GM19397 (cell line): ENCODE measurements around the gene BCL7C.

ENCODE experiments used
- ATAC-seq: cut with Tn5 transposase; IDR thresholded peaks from one replicate; pipeline ENCODE4 v1.9.1; 2021; ENCODE audit warnings: mild to moderate bottlenecking, moderate library complexity; ENCODE audit not compliant: unreplicated experiment

Gene BCL7C

GRCh38 chr16:30922960-30923535, 29.2 kb upstream of the BCL7C start:
- ATAC-seq: peak; percentile 60

GRCh38 chr16:30922420-30922959, 28.6 kb upstream of the BCL7C start:
- peak; percentile 72 for ATAC-seq

DNA sequence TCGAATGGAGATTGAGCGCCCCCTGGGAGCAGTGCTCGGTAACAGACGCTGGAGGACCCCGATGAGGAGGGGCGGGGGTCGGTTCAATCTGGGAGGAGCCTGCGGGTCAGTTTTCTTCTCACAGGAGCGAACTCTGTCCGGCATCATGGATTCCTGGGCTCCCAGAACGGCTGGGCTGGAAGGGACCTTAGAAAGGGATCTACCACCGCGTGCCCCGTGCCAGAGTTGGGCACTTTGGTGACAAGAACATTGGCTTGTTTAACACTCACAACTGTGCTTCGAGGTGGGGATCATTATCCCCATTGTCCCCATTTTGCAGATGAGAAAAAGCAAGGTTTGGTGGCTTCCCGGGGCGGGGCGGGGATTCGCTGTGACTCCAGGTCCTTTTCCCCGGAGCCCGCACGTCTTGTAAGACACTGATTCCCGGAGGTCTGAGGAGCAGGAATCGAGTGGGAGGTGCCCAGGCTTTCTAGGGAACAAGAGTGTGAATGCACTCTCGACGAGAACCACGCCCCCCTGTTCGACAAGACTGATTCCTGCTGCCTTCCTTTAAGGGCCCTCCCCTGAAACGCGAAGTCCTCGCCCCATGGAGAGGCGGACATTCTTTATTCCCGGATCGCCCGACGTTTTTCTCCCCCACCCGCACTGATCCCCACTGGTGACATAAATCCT, 28.0 kb upstream of the BCL7C start:
- no peak for ATAC-seq

GRCh38 chr16:30921459-30921747, 27.5 kb upstream of the BCL7C start:
- no peak for ATAC-seq

- ATAC-seq: no peak
These were observed 27.0 kb upstream of the BCL7C start for GRCh38 chr16:30920891-30921290.

- no peak for ATAC-seq
These were observed 24.7 kb upstream of the BCL7C start for GRCh38 chr16:30918614-30919013.

DNA sequence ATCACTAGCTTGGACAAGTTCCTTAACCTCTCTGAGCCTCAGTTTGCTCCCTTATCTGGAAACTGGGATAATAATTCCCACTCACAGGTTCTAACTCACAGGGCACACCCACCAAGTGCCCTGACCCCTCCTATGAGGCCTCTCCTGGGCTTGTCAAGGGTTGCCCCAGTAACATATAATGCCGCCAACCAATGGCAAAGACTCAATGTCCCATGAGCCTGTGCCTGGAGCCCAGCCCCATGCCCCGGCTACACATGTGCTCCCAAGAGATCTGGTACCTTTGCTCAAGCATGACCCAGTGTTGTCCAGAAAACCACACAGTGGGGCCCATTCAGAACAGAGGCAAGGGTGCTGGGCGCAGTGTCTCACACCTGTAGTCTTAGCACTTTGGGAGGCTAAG, 21.0 kb upstream of the BCL7C start:
- ATAC-seq: no peak

- ATAC-seq: no peak
These were observed 19.0 kb upstream of the BCL7C start for GRCh38 chr16:30912794-30913412.

GRCh38 chr16:30910427-30911029, 16.7 kb upstream of the BCL7C start:
- no peak for ATAC-seq

GRCh38 chr16:30907064-30907463, 13.2 kb upstream of the BCL7C start:
- ATAC-seq: no peak

GRCh38 chr16:30904114-30904780, 10.4 kb upstream of the BCL7C start:
- no peak for ATAC-seq

DNA sequence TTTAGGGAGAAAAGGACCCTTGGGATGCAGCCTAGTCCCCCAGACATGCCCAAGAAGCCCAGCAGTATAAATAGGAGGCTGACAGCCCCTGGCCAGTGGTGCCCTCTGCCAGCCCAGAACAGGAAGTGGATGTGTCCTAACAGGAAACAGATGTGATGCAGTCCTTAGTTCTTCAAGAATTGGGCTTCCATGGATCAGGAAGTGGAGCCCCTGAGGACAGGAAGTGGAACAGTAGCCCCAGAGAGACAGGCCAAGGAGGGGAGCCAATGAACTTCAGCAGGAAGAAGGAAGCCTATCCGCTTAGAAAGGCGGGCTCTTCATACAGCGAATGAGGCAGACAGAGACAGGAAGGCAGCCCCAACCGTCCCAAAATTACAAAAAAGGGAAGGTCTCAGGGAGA, 9.7 kb upstream of the BCL7C start:
- ATAC-seq: no peak

- ATAC-seq: no peak
These were observed 9.1 kb upstream of the BCL7C start for GRCh38 chr16:30903002-30903401.

DNA sequence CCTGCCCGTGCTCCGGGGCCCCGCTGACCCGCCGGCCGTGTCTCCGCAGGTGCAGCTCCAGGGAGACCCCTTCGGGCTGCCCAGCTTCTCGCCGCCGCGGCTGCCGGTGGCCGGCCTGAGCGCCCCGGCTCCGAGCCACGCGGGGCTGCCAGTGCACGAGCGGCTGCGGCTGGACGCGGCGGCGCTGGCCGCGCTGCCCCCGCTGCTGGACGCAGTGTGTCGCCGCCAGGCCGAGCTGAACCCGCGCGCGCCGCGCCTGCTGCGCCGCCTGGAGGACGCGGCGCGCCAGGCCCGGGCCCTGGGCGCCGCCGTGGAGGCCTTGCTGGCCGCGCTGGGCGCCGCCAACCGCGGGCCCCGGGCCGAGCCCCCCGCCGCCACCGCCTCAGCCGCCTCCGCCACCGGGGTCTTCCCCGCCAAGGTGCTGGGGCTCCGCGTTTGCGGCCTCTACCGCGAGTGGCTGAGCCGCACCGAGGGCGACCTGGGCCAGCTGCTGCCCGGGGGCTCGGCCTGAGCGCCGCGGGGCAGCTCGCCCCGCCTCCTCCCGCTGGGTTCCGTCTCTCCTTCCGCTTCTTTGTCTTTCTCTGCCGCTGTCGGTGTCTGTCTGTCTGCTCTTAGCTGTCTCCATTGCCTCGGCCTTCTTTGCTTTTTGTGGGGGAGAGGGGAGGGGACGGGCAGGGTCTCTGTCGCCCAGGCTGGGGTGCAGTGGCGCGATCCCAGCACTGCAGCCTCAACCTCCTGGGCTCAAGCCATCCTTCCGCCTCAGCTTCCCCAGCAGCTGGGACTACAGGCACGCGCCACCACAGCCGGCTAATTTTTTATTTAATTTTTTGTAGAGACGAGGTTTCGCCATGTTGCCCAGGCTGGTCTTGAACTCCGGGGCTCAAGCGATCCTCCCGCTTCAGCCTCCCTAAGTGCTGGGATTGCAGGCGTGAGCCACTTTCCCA, 8.4 kb upstream of the BCL7C start:
- ATAC-seq: peak; percentile 58

GRCh38 chr16:30901201-30902028, 7.5 kb upstream of the BCL7C start:
- ATAC-seq: no peak

GRCh38 chr16:30900588-30900987, 6.7 kb upstream of the BCL7C start:
- ATAC-seq: no peak

DNA sequence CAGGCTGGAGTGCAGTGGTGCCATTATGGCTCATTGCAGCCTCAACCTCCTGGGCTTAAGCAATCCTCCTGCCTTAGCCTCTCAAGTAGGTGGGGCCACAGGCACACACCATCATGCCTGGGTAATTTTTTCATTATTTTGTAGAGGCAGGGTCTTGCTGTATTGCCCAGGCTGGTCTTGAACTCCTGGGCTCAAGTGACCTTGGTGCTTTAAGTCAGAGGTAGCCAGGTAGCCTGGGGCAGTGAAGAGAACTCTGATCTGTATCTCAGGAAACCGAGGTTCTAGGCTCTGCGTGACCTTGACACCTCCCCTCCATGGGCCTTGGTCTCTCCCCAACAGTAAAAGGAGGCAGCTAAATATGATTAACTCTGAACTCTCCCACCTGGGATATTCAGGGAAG, 5.9 kb upstream of the BCL7C start:
- no peak for ATAC-seq

- peak; percentile 36 for ATAC-seq
These were observed 3.2 kb upstream of the BCL7C start for GRCh38 chr16:30896889-30897733.
